Activated CD8-positive, alpha-beta memory T cell treated with anti-CD3 and anti-CD28 coated beads for 36 hours (primary cell): ENCODE results near the gene FBXL16. TPM values are rescaled to one million over a fixed set of nuclear protein-coding genes. Genes with fewer than 3 reads are reported as not detected.

Experiments
- CTCF ChIA-PET: fragments of 350-600 bp; sonication (Branson Sonifier 250); formaldehyde crosslinking; loops from one replicate; lab custom pipeline; 2021; ENCODE audit warnings: antibody characterized with exemption; lab: Charles Lee
- POLR2A ChIA-PET: fragments of 350-600 bp; sonication (Branson Sonifier 250); formaldehyde crosslinking; loops from one replicate; lab custom pipeline; 2021; ENCODE audit warnings: antibody characterized with exemption; lab: Charles Lee
- total RNA-seq, 2 experiments: library from RNA; stranded (reverse); gene quantifications; one replicate each; pipeline ENCODE4 v1.2.3, GENCODE V29; 2021

The FBXL16 gene
- total RNA-seq, 2 experiments from 2014 or later = 4.1 to 5.7 TPM

- POLR2A ChIA-PET = interaction anchor here (0.7 kb wide), 1 partner anchor 10 kb away, joined by 3 read pairs; no protein-coding TSS in a partner anchor
- CTCF ChIA-PET = no interaction called here
These were observed 35.9 kb downstream of the FBXL16 start for GRCh38 chr16:669666-670065.

- CTCF ChIA-PET = interaction anchor here (1.0 to 2.7 kb wide), 9 partner anchors 10 to 120 kb away, joined by 3 to 25 read pairs (median 3); partner anchors contain the start of genes CCDC78, CHTF18, JMJD8 and RPUSD1
- POLR2A ChIA-PET = interaction anchor here (0.6 to 1.8 kb wide), 5 partner anchors 8 to 1298 kb away, joined by 3 to 5 read pairs (median 3); partner anchors contain the start of genes JMJD8 and WDR90
These were observed 37.0 kb downstream of the FBXL16 start for GRCh38 chr16:668519-669171.

GRCh38 chr16:667780-668518, 37.7 kb downstream of the FBXL16 start, which contains the start of gene RHOT2:
TSS of gene RHOT2 (plus strand) at chr16:668132. CDS start at chr16:668200, 68 bp downstream.
- ChIA-PET CTCF (interaction anchor here (0.7 to 2.7 kb wide), 12 partner anchors 9 to 121 kb away, joined by 3 to 25 read pairs (median 3); partner anchors contain the start of genes CCDC78, CHTF18, RPUSD1 and STUB1), POLR2A (interaction anchor here (0.6 to 1.8 kb wide), 6 partner anchors 9 to 1298 kb away, joined by 3 to 5 read pairs (median 3); partner anchors contain the start of gene WDR90)

GRCh38 chr16:667113-667779, 38.4 kb downstream of the FBXL16 start:
- CTCF ChIA-PET = interaction anchor here (0.7 to 2.7 kb wide), 8 partner anchors 8 to 121 kb away, joined by 3 to 25 read pairs (median 3); partner anchors contain the start of genes CHTF18, RPUSD1, STUB1 and WDR24

GRCh38 chr16:666572-666971, 39.0 kb downstream of the FBXL16 start:
- ChIA-PET CTCF (interaction anchor here (2.7 kb wide), 1 partner anchor 12 kb away, joined by 25 read pairs; the partner anchor contains the start of gene STUB1), POLR2A (interaction anchor here (1.2 kb wide), 1 partner anchor 17 kb away, joined by 3 read pairs; the partner anchor contains the start of gene WDR90)

More at GRCh38 chr16:667113-667779, 38.4 kb downstream of the FBXL16 start:
- POLR2A ChIA-PET = interaction anchor here (1.2 to 1.8 kb wide), 4 partner anchors 9 to 53 kb away, joined by 3 to 5 read pairs (median 4); partner anchors contain the start of gene WDR90

GRCh38 chr16:662597-662996, 43.0 kb downstream of the FBXL16 start:
- POLR2A ChIA-PET = no interaction called here
- CTCF ChIA-PET = interaction anchor here (1.1 to 1.5 kb wide), 2 partner anchors 11 to 14 kb away, joined by 3 to 4 read pairs; no protein-coding TSS in a partner anchor

GRCh38 chr16:662095-662494, 43.5 kb downstream of the FBXL16 start:
- CTCF ChIA-PET = interaction anchor here (1.1 to 1.5 kb wide), 3 partner anchors 12 to 22 kb away, joined by 3 to 4 read pairs (median 3); partner anchors contain the start of gene JMJD8

GRCh38 chr16:661184-661821, 44.3 kb downstream of the FBXL16 start:
- ChIA-PET POLR2A (no interaction called here), CTCF (interaction anchor here (1.2 kb wide), 1 partner anchor 23 kb away, joined by 3 read pairs; the partner anchor contains the start of gene JMJD8)

More at GRCh38 chr16:662095-662494, 43.5 kb downstream of the FBXL16 start:
- POLR2A ChIA-PET = no interaction called here

- ChIA-PET CTCF (no interaction called here), POLR2A (no interaction called here)
These were observed 45.0 kb downstream of the FBXL16 start for GRCh38 chr16:660459-661183.

- POLR2A ChIA-PET = no interaction called here
- CTCF ChIA-PET = no interaction called here
These were observed 45.5 kb downstream of the FBXL16 start for GRCh38 chr16:660132-660458.

GRCh38 chr16:659618-660017, 46.0 kb downstream of the FBXL16 start:
- ChIA-PET CTCF (interaction anchor here (1.0 kb wide), 1 partner anchor 8 kb away, joined by 3 read pairs; the partner anchor contains the start of gene RHOT2), POLR2A (no interaction called here)

- CTCF ChIA-PET = interaction anchor here (0.6 to 1.0 kb wide), 2 partner anchors 9 to 71 kb away, joined by 3 to 4 read pairs; partner anchors contain the start of gene RHOT2
These were observed 46.7 kb downstream of the FBXL16 start for GRCh38 chr16:658679-659571.

GRCh38 chr16:657487-657886, 48.1 kb downstream of the FBXL16 start:
- CTCF ChIA-PET = no interaction called here
- POLR2A ChIA-PET = no interaction called here

More at GRCh38 chr16:658679-659571, 46.7 kb downstream of the FBXL16 start:
- POLR2A ChIA-PET = no interaction called here

- ChIA-PET POLR2A (no interaction called here), CTCF (no interaction called here)
These were observed 51.6 kb downstream of the FBXL16 start for GRCh38 chr16:654034-654433.

- ChIA-PET POLR2A (no interaction called here), CTCF (interaction anchor here (1.0 kb wide), 1 partner anchor 15 kb away, joined by 3 read pairs; no protein-coding TSS in a partner anchor)
These were observed 52.9 kb downstream of the FBXL16 start for GRCh38 chr16:652454-653305.

GRCh38 chr16:651844-652243, 53.8 kb downstream of the FBXL16 start:
- POLR2A ChIA-PET = no interaction called here
- CTCF ChIA-PET = no interaction called here
